Measurements from ENCODE around the gene PRR14. TPM values are rescaled to one million over a fixed set of nuclear protein-coding genes. Genes with fewer than 3 reads are reported as not detected.

PRR14 gene
- total RNA-seq (2021; fragmentation: NEBNext Ultra II Directional; extraction: Animal tissue kit (Norgen Biotek cat#: 25700)) (16.1 and 18.9 TPM in 2 replicates), polyA plus RNA-seq (2011; rRNA removed) (3.6 and 8.7 TPM in 2 replicates), polyA minus RNA-seq (2011; rRNA and poly(A)+ RNA removed) (1.1 and 2.8 TPM in 2 replicates)
- 2.8 TPM for polyA plus RNA-seq (2011; cell fraction: cytosol; rRNA removed)
- polyA plus RNA-seq (2011; cell fraction: nucleus; rRNA removed): 13.6 TPM
- polyA plus RNA-seq (2012, experiment 1 of 2): 10.6 to 13.7 TPM (median 12.0 TPM) in 4 replicates
- polyA plus RNA-seq (2012, experiment 2 of 2): 11.9 TPM
- 17.6 TPM for polyA plus RNA-seq (2013, experiment 1 of 2)
- polyA plus RNA-seq (2013, experiment 2 of 2): 17.2 TPM
- 5.3 TPM for polyA minus RNA-seq (2011; cell fraction: cytosol; rRNA and poly(A)+ RNA removed)
- polyA minus RNA-seq (2011; cell fraction: nucleus; rRNA and poly(A)+ RNA removed): 10.0 TPM
- long read RNA-seq, experiment 1, partial matches to known transcripts: 3 of 10 reads
- long read RNA-seq, experiment 1, other reads (novel, unspliced or antisense): 1 of 10 reads
- long read RNA-seq, experiment 2: 0 reads

DNA sequence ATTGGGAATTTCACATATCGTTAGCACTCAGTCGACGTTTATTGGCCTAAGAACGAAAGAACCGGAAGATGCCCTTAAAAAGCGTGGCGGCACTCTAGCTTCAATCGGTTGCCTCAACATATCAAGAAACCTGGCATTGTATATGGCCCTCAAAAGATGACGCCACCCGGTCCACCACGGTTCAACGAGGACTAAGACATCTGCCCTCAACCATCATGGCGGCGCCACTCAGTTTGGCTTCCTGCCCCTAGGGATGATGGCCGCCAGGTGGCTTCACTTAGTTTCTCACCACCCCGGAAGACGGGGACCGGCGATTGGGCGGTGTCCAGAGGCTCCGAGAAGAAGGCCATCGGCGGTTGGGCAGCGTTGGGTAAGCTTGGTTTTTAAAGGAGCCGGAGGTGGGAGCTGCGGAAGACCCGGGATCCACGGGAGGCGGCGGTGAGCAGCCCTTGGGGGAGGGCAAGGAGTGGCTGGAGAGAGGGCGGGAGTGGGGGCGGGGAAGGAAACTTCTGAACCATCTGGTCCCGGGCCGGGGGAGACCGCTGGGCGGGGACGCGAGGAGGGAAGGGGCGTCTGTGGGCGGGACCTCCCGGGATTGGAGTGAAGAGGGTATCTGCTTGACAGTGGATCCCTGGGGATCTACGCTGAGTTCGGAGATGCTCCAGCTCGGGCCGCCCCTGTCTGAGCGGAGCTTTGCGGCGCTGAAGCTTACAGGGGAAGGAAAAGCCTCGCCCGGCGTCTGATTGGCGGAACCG, at the start of gene PRR14:
Gene PRR14 (plus strand): TSS at position 592 of the 755 bp plus-strand sequence. CDS start 686 bp downstream, outside the sequence.
- Histone ChIP-seq H3K56ac (replicated peaks; ENCODE audit: insufficient read length, low read depth, low read length) (peak within 1 kb of the TSS; percentile 66), H3K23me2 (ENCODE audit: low read depth, low read length) (peaks cover 2% of the 10 kb centered on the region; the same call in 1 of the 2 replicates), H3K4ac (replicated peaks; ENCODE audit: insufficient read length, low read depth, low read length) (peak within 1 kb of the TSS; percentile 63), H3K9me3 (ENCODE audit: insufficient read depth in 2 of 2, low read depth in 1 of 2, low read length in 1 of 2) (no peaks in the 10 kb centered on the region), H2BK15ac (ENCODE audit: low read length) (no peak within 1 kb of the TSS; the same call in 1 of the 2 replicates), H3K27me3 (replicated peaks in 1 of 4; ENCODE audit: control insufficient read depth in 3 of 4, extremely low read depth in 1 of 4, insufficient read depth in 3 of 4, low read length in 3 of 4) (peaks cover 0 to 13% (median 11%) of the 10 kb centered on the region in 4 experiments; a peak in 6 of 7 replicates), H3K4me3 (ENCODE audit: extremely low read depth in 1 of 4, insufficient read depth in 2 of 4, low read depth in 3 of 4, low read length in 4 of 4) (peak within 1 kb of the TSS; percentile 63 to 78 (median 70)), H3K36me3 (ENCODE audit: control insufficient read depth in 2 of 4, insufficient read depth in 4 of 4, low read length in 3 of 4) (no peaks in the 10 kb centered on the region), H2BK120ac (replicated peaks; ENCODE audit: low read depth, low read length) (peak within 1 kb of the TSS; percentile 51), H3K18ac (ENCODE audit: extremely low read depth, low read length) (peak within 1 kb of the TSS; percentile 68), H3K4me1 (replicated peaks in 1 of 4; ENCODE audit: control insufficient read depth in 3 of 4, insufficient read depth in 4 of 4, low read length in 3 of 4) (peaks cover 0 to 7% (median 0%) of the 10 kb centered on the region in 4 experiments; a peak in 3 of 7 replicates), H4K20me1 (replicated peaks in 1 of 2; ENCODE audit: control insufficient read depth in 1 of 2, insufficient read depth in 2 of 2, low read length in 2 of 2) (peaks cover 0 to 5% of the 10 kb centered on the region in 2 experiments), H2AFZ (ENCODE audit: low read length) (peak within 1 kb of the TSS; percentile 57), H4K8ac (ENCODE audit: extremely low read depth, insufficient read depth, low read length) (peak within 1 kb of the TSS; percentile 93; the same call in 1 of the 2 replicates), H3K4me2 (ENCODE audit: insufficient read depth in 1 of 2, low read depth in 2 of 2, low read length in 2 of 2) (peak within 1 kb of the TSS; percentile 56 to 85), H3K79me1 (ENCODE audit: low read depth, low read length) (0 out of 2 replicates have a peak, but pooled peaks cover 2% of the 10 kb centered on the region), H3K79me2 (ENCODE audit: control insufficient read depth in 1 of 2, insufficient read depth in 2 of 2, low read length in 2 of 2) (no peaks in the 10 kb centered on the region), H2BK12ac (ENCODE audit: low read depth, low read length) (no peak within 1 kb of the TSS), H2BK20ac (ENCODE audit: low read length) (0 out of 2 replicates have a peak within 1 kb of the TSS, but pooled peaks have one; percentile 32), H3K14ac (ENCODE audit: insufficient read length) (no peak within 1 kb of the TSS), H3K23ac (ENCODE audit: insufficient read length) (no peak within 1 kb of the TSS), H4K5ac (ENCODE audit: insufficient read length, low read depth, low read length) (peak within 1 kb of the TSS; percentile 34), H2BK5ac (ENCODE audit: low read depth, low read length) (peak within 1 kb of the TSS; percentile 44), H4K91ac (replicated peaks; ENCODE audit: insufficient read length, low read length) (peak within 1 kb of the TSS; percentile 52), H3K9ac (replicated peaks in 1 of 4; ENCODE audit: extremely low read depth in 1 of 4, low read depth in 3 of 4, low read length in 3 of 4) (peak within 1 kb of the TSS; percentile 45 to 70 (median 68)), H3K27ac (ENCODE audit: low read depth, low read length) (peak within 1 kb of the TSS; percentile 58; the same call in 1 of the 2 replicates), H2AK5ac (ENCODE audit: low read depth, low read length) (no peak within 1 kb of the TSS)
- DNase-seq (ENCODE audit: low read depth in 1 of 2, low spot score in 2 of 2): peak; percentile 96 to 99
- CTCF ChIA-PET (ENCODE audit: partially characterized antibody): interaction anchor here (0.6 to 8.2 kb wide), 9 partner anchors 9 to 1709 kb away, joined by 3 to 48 read pairs (median 3); partner anchors contain the start of gene ZNF689
- 12% methylated on average over 36 of the region's 53 CpGs; no CpG with 5 or more reads in 1 of the 2 experiments for WGBS, 2 experiments (ENCODE audit: extremely low coverage in 1 of 2, insufficient coverage in 1 of 2, insufficient read length in 1 of 2, insufficient replicate concordance in 2 of 2, low coverage in 1 of 2, low lambda C conversion rate in 2 of 2, missing lambda C conversion rate in 1 of 2)
- POLR2A ChIA-PET (ENCODE audit: partially characterized antibody): interaction anchor here (0.8 to 2.1 kb wide), 9 partner anchors 9 to 98 kb away, joined by 3 to 7 read pairs (median 4); partner anchors contain the start of genes PHKG2 and ZNF764
- FAIRE-seq: peak; percentile 93
- no peak for TF ChIP-seq NANOG (IDR thresholded peaks at IDR 0.05; ENCODE audit: insufficient read depth, low read depth, low read length, poor library complexity, severe bottlenecking)
- TF ChIP-seq CBX8 (IDR thresholded peaks at IDR 0.05; ENCODE audit: borderline replicate concordance, low read depth, low read length): no peak
- peak; percentile 100 for TF ChIP-seq YY1 (IDR thresholded peaks at IDR 0.05; ENCODE audit: low read depth, low read length)
- TF ChIP-seq HDAC6 (IDR thresholded peaks at IDR 0.05; ENCODE audit: low read depth, low read length): no peak
- TF ChIP-seq CBX5 (IDR thresholded peaks at IDR 0.05; ENCODE audit: low read depth, low read length): no peak
- no peak for TF ChIP-seq MAFK (IDR thresholded peaks at IDR 0.05; ENCODE audit: low read depth, low read length)
- peak; percentile 53; the same call in 1 of the 2 replicates for TF ChIP-seq TBP (IDR thresholded peaks at IDR 0.05; ENCODE audit: low read depth, low read length)

All from H1 (cell line).